ENCODE data around the gene IL4I1.

The IL4I1 gene

GRCh38 chr19:49869484-49870308, 27.0 kb downstream of the IL4I1 start:
- Histone ChIP-seq H4K20me1 (ENCODE audit: control insufficient read depth, insufficient read depth, low read depth, low read length) (0 out of 2 replicates have a peak, but pooled peaks cover 5% of the 10 kb centered on the region), H3K9me3 (ENCODE audit: control insufficient read depth, insufficient read depth, low read length) (no peaks in the 10 kb centered on the region), H3K36me3 (ENCODE audit: control insufficient read depth, low read length) (peaks cover 17% of the 10 kb centered on the region), H3F3A (ENCODE audit: control insufficient read depth, insufficient read depth) (peaks cover 11% of the 10 kb centered on the region), H3K4me2 (ENCODE audit: low read length) (peak overlapping the region; percentile 98), H3K4me3 (ENCODE audit: low read length) (peak overlapping the region; percentile 89), H3K27me3 (ENCODE audit: control insufficient read depth, low read length) (no peaks in the 10 kb centered on the region), H3K4me1 (ENCODE audit: control insufficient read depth, low read length) (peaks cover 47% of the 10 kb centered on the region), H3K9me2 (replicated peaks; ENCODE audit: control insufficient read depth, low read length) (no peaks in the 10 kb centered on the region), H3K27ac (ENCODE audit: low read depth, low read length) (peak overlapping the region; percentile 91; the same call in 1 of the 2 replicates), H3K79me2 (ENCODE audit: control insufficient read depth, low read length) (peaks cover 37% of the 10 kb centered on the region)
- no peak for TF ChIP-seq CTCF (IDR thresholded peaks at IDR 0.05; ENCODE audit: low read depth, low read length, poor library complexity, severe bottlenecking)
- no peak for TF ChIP-seq EZH2phosphoT487 (IDR thresholded peaks at IDR 0.05; ENCODE audit: borderline replicate concordance, low read length)

- peaks cover 24% of the 10 kb centered on the region for H3K36me3 ChIP-seq (ENCODE audit: control insufficient read depth, low read length)
- H3F3A ChIP-seq (ENCODE audit: control insufficient read depth, insufficient read depth), result peaks cover 11% of the 10 kb centered on the region
- H3K9me3 ChIP-seq (ENCODE audit: control insufficient read depth, insufficient read depth, low read length), result no peaks in the 10 kb centered on the region
- no peak for TF ChIP-seq CTCF (IDR thresholded peaks at IDR 0.05; ENCODE audit: low read depth, low read length, poor library complexity, severe bottlenecking)
- TF ChIP-seq EZH2phosphoT487 (IDR thresholded peaks at IDR 0.05; ENCODE audit: borderline replicate concordance, low read length), result no peak
- H4K20me1 ChIP-seq (ENCODE audit: control insufficient read depth, insufficient read depth, low read depth, low read length), result 0 out of 2 replicates have a peak, but pooled peaks cover 10% of the 10 kb centered on the region
- H3K79me2 ChIP-seq (ENCODE audit: control insufficient read depth, low read length), result peaks cover 39% of the 10 kb centered on the region
- H3K4me3 ChIP-seq (ENCODE audit: low read length), result peak overlapping the region; percentile 89
- H3K27me3 ChIP-seq (ENCODE audit: control insufficient read depth, low read length), result no peaks in the 10 kb centered on the region
- H3K27ac ChIP-seq (ENCODE audit: low read depth, low read length), result peak overlapping the region; percentile 91
- H3K4me2 ChIP-seq (ENCODE audit: low read length), result peak overlapping the region; percentile 98
- H3K4me1 ChIP-seq (ENCODE audit: control insufficient read depth, low read length), result peaks cover 48% of the 10 kb centered on the region
- no peaks in the 10 kb centered on the region for H3K9me2 ChIP-seq (replicated peaks; ENCODE audit: control insufficient read depth, low read length)
These were observed 27.6 kb downstream of the IL4I1 start for GRCh38 chr19:49869009-49869483.

GRCh38 chr19:49866933-49867782, 29.5 kb downstream of the IL4I1 start, which contains the start of gene PNKP:
PNKP (minus strand) TSS chr19:49867576; CDS start chr19:49867204, 372 bp downstream.
- H3F3A ChIP-seq (ENCODE audit: control insufficient read depth, insufficient read depth), result peaks cover 11% of the 10 kb centered on the region
- peaks cover 41% of the 10 kb centered on the region for H3K36me3 ChIP-seq (ENCODE audit: control insufficient read depth, low read length)

More at GRCh38 chr19:49866933-49867782, 29.5 kb downstream of the IL4I1 start, which contains the start of gene PNKP:
- no peaks in the 10 kb centered on the region for H3K9me2 ChIP-seq (replicated peaks; ENCODE audit: control insufficient read depth, low read length)
- H4K20me1 ChIP-seq (ENCODE audit: control insufficient read depth, insufficient read depth, low read depth, low read length), result 0 out of 2 replicates have a peak, but pooled peaks cover 10% of the 10 kb centered on the region
- peak within 1 kb of the TSS; percentile 91 for H3K27ac ChIP-seq (ENCODE audit: low read depth, low read length)
- peaks cover 53% of the 10 kb centered on the region for H3K79me2 ChIP-seq (ENCODE audit: control insufficient read depth, low read length)
- H3K27me3 ChIP-seq (ENCODE audit: control insufficient read depth, low read length), result no peaks in the 10 kb centered on the region
- H3K9me3 ChIP-seq (ENCODE audit: control insufficient read depth, insufficient read depth, low read length), result no peaks in the 10 kb centered on the region
- TF ChIP-seq CTCF (IDR thresholded peaks at IDR 0.05; ENCODE audit: low read depth, low read length, poor library complexity, severe bottlenecking) (peak; percentile 27), EZH2phosphoT487 (IDR thresholded peaks at IDR 0.05; ENCODE audit: borderline replicate concordance, low read length) (no peak)
- H3K4me3 ChIP-seq (ENCODE audit: low read length), result peak within 1 kb of the TSS; percentile 89
- peak within 1 kb of the TSS; percentile 98 for H3K4me2 ChIP-seq (ENCODE audit: low read length)
- peaks cover 48% of the 10 kb centered on the region for H3K4me1 ChIP-seq (ENCODE audit: control insufficient read depth, low read length)
